Brain pericyte (primary cell): Measurements from ENCODE around the gene FRMD8.
"Not testable (repeated sequence)": the region's sequence is repeated elsewhere in the genome, so short reads cannot be mapped to it uniquely, and the experiment has no call there.

Source experiments
- DNase-seq: peaks from one replicate; pipeline ENCODE4 v3.0.0-alpha.2; 2012; ENCODE audit warnings: low read depth, low spot score

Gene FRMD8

GRCh38 chr11:65413077-65413664 is 26.7 kb downstream of the FRMD8 start:
- not testable (repeated sequence) for DNase-seq

GRCh38 chr11:65414776-65415498 is 28.5 kb downstream of the FRMD8 start:
- no peak for DNase-seq

- DNase-seq: no peak
Measured at GRCh38 chr11:65415499-65416340, 29.3 kb downstream of the FRMD8 start.

GRCh38 chr11:65416341-65416824 is 29.9 kb downstream of the FRMD8 start:
- no peak for DNase-seq

GRCh38 chr11:65416841-65417701 is 30.6 kb downstream of the FRMD8 start:
- no peak for DNase-seq

- DNase-seq: no peak
Measured at GRCh38 chr11:65417702-65418430, 31.4 kb downstream of the FRMD8 start.

GRCh38 chr11:65418431-65418680 is 31.9 kb downstream of the FRMD8 start:
- no peak for DNase-seq

GRCh38 chr11:65418681-65419459 is 32.4 kb downstream of the FRMD8 start:
- peak; percentile 96 for DNase-seq

GRCh38 chr11:65419460-65419771 is 33.0 kb downstream of the FRMD8 start:
- DNase-seq: no peak

GRCh38 chr11:65419772-65420481 is 33.5 kb downstream of the FRMD8 start:
- peak; percentile 90 for DNase-seq

- no peak for DNase-seq
Measured at GRCh38 chr11:65420506-65420905, 34.1 kb downstream of the FRMD8 start.

GRCh38 chr11:65420979-65421793 is 34.7 kb downstream of the FRMD8 start:
- DNase-seq: peak; percentile 94

GRCh38 chr11:65421794-65422632 is 35.6 kb downstream of the FRMD8 start:
- peak; percentile 92 for DNase-seq

GRCh38 chr11:65422633-65423515 is 36.4 kb downstream of the FRMD8 start, which contains the start of gene NEAT1:
NEAT1 (plus strand) TSS chr11:65422798.
- peak; percentile 89 for DNase-seq

GRCh38 chr11:65423516-65424204 is 37.2 kb downstream of the FRMD8 start:
- DNase-seq: no peak
